ENCODE results near the gene TMCC3. TPM values are rescaled to one million over a fixed set of nuclear protein-coding genes. Genes with fewer than 3 reads are reported as not detected.

The TMCC3 gene
- total RNA-seq, 2 donors from 2014 or later, result 2.5 to 4.2 TPM

- H3K27me3 Mint-ChIP-seq (ENCODE audit: insufficient read depth), result no peaks in the 10 kb centered on the region
- peaks cover 6% of the 10 kb centered on the region for H3K9me3 Mint-ChIP-seq
- H3K4me1 Mint-ChIP-seq, result peaks cover 2% of the 10 kb centered on the region
- no peaks in the 10 kb centered on the region for H3K9me3 ChIP-seq (ENCODE audit: control insufficient read depth, low read length)
- H3K9ac ChIP-seq (ENCODE audit: extremely low read depth, low read length, poor library complexity, severe bottlenecking), result no peak overlapping the region
- no peaks in the 10 kb centered on the region for H3K36me3 Mint-ChIP-seq (ENCODE audit: low read depth)
- H3K27me3 ChIP-seq (ENCODE audit: control insufficient read depth, insufficient read depth, low read length, poor library complexity, severe bottlenecking), result no peaks in the 10 kb centered on the region
- 90 to 92% methylated on average over 2 of the region's 2 CpGs for WGBS, 2 experiments (ENCODE audit: insufficient coverage in 1 of 2, insufficient read length in 1 of 2)
- H3K4me3 ChIP-seq (ENCODE audit: low read length), result no peak overlapping the region
- no peak overlapping the region for H3K4me3 Mint-ChIP-seq
- H3K36me3 ChIP-seq (ENCODE audit: control insufficient read depth, insufficient read depth, low read length), result no peaks in the 10 kb centered on the region
- no peak overlapping the region for H3K27ac Mint-ChIP-seq
- no peak for TF ChIP-seq CTCF (conservative IDR thresholded peaks at IDR 0.05)
- H3K27ac ChIP-seq (ENCODE audit: low read depth, low read length), result no peak overlapping the region
- peak; percentile 12 for DNase-seq
- H3K4me1 ChIP-seq (ENCODE audit: control insufficient read depth, insufficient read depth, low read length), result no peaks in the 10 kb centered on the region
Observed at GRCh38 chr12:94676922-94677321, 26.6 kb upstream of the TMCC3 start.

- H3K4me1 Mint-ChIP-seq, result peaks cover 2% of the 10 kb centered on the region
- H3K9ac ChIP-seq (ENCODE audit: extremely low read depth, low read length, poor library complexity, severe bottlenecking), result no peak overlapping the region
- peaks cover 4% of the 10 kb centered on the region for H3K9me3 Mint-ChIP-seq
- H3K27me3 Mint-ChIP-seq (ENCODE audit: insufficient read depth), result no peaks in the 10 kb centered on the region
- 94 to 95% methylated on average over 6 to 9 of the region's 9 CpGs for WGBS, 2 experiments (ENCODE audit: insufficient coverage in 1 of 2, insufficient read length in 1 of 2)
- H3K27ac ChIP-seq (ENCODE audit: low read depth, low read length), result no peak overlapping the region
- TF ChIP-seq CTCF (conservative IDR thresholded peaks at IDR 0.05), result no peak
- no peaks in the 10 kb centered on the region for H3K4me1 ChIP-seq (ENCODE audit: control insufficient read depth, insufficient read depth, low read length)
- no peak overlapping the region for H3K4me3 ChIP-seq (ENCODE audit: low read length)
- no peak overlapping the region for H3K4me3 Mint-ChIP-seq
- no peak overlapping the region for H3K27ac Mint-ChIP-seq
- H3K36me3 Mint-ChIP-seq (ENCODE audit: low read depth), result no peaks in the 10 kb centered on the region
- peak; percentile 31 for DNase-seq
- H3K27me3 ChIP-seq (ENCODE audit: control insufficient read depth, insufficient read depth, low read length, poor library complexity, severe bottlenecking), result no peaks in the 10 kb centered on the region
- H3K36me3 ChIP-seq (ENCODE audit: control insufficient read depth, insufficient read depth, low read length), result no peaks in the 10 kb centered on the region
- no peaks in the 10 kb centered on the region for H3K9me3 ChIP-seq (ENCODE audit: control insufficient read depth, low read length)
Observed at GRCh38 chr12:94676031-94676641, 25.8 kb upstream of the TMCC3 start.

DNA sequence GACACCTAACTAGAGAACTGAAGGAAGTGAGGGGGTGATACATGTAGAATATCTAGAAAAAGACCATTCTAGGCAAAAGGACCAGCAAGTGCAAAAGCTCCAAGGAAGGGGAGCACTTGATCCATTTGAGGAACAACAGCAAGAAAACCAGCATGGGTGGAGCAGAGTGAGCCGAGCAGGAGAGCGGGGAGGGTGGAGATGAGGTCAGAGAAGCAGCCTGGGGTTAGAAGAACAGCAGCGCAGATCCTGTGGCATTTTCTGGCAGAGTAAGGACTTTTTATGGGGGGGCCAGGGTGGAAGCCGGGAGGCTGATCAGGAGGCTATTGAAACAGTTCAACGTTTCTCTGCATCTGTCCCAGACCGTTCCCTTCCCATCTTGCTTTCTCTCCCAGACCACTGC is 24.5 kb upstream of the TMCC3 start:
- no peaks in the 10 kb centered on the region for H3K27me3 ChIP-seq (ENCODE audit: control insufficient read depth, insufficient read depth, low read length, poor library complexity, severe bottlenecking)
- no peaks in the 10 kb centered on the region for H3K36me3 ChIP-seq (ENCODE audit: control insufficient read depth, insufficient read depth, low read length)
- H3K9me3 ChIP-seq (ENCODE audit: control insufficient read depth, low read length), result no peaks in the 10 kb centered on the region
- Mint-ChIP-seq H3K4me3 (no peak overlapping the region), H3K27ac (no peak overlapping the region), H3K4me1 (peaks cover 2% of the 10 kb centered on the region), H3K27me3 (ENCODE audit: insufficient read depth) (no peaks in the 10 kb centered on the region), H3K9me3 (no peaks in the 10 kb centered on the region), H3K36me3 (ENCODE audit: low read depth) (no peaks in the 10 kb centered on the region)
- no peak overlapping the region for H3K9ac ChIP-seq (ENCODE audit: extremely low read depth, low read length, poor library complexity, severe bottlenecking)
- H3K4me1 ChIP-seq (ENCODE audit: control insufficient read depth, insufficient read depth, low read length), result no peaks in the 10 kb centered on the region
- no peak overlapping the region for H3K4me3 ChIP-seq (ENCODE audit: low read length)
- H3K27ac ChIP-seq (ENCODE audit: low read depth, low read length), result no peak overlapping the region
- DNase-seq, result peak; percentile 42
- 85 to 100% methylated on average over 1 to 6 of the region's 6 CpGs for WGBS, 2 experiments (ENCODE audit: insufficient coverage in 1 of 2, insufficient read length in 1 of 2)
- TF ChIP-seq CTCF (conservative IDR thresholded peaks at IDR 0.05), result no peak

Data from endodermal cell (in vitro differentiated cells).